Peyer's patch (tissue), 4 donors: ENCODE data around the gene ADM2.

Experiments
- POLR2A ChIP-seq, 2 donors: fragments of 450-650 bp; IDR thresholded peaks; one replicate each; pipeline ENCODE4 v1.5.1; 2017; ENCODE audit warnings: antibody characterized with exemption in 2 of 2, mild to moderate bottlenecking in 2 of 2, moderate library complexity in 2 of 2
- TF ChIP-seq, protein P1 (sequence below), 6 experiments: fragments of 450-650 bp in 4 of 6; fragments of 200-600 bp in 2 of 6; sonication (generic) in 1 of 6; IDR thresholded peaks; one replicate each; pipeline ENCODE4 v1.5.1; 2017 to 2019; ENCODE audit warnings: antibody characterized with exemption in 6 of 6, mild to moderate bottlenecking in 3 of 6, moderate library complexity in 1 of 6

DNA sequence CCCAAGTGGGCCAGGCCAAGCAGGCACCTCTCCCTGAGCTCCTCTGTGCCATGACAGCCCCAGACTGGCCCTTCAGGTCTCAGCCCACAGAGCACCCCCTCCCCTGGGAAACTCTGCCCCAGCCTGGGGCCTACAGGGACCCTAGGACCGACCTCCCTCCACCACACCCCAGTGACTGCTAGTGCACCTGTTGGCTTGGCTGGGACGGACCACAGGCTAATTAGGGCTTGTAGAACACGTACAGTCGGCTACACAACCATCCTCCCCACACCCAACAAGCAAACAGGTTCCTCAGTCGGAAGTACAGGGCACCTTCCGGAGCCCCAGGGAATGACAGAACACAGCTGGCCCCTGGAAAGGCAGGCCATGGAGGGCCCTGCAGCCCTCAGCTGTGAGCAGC lies 10.9 kb upstream of the ADM2 start:
- TF ChIP-seq, protein P1, sequence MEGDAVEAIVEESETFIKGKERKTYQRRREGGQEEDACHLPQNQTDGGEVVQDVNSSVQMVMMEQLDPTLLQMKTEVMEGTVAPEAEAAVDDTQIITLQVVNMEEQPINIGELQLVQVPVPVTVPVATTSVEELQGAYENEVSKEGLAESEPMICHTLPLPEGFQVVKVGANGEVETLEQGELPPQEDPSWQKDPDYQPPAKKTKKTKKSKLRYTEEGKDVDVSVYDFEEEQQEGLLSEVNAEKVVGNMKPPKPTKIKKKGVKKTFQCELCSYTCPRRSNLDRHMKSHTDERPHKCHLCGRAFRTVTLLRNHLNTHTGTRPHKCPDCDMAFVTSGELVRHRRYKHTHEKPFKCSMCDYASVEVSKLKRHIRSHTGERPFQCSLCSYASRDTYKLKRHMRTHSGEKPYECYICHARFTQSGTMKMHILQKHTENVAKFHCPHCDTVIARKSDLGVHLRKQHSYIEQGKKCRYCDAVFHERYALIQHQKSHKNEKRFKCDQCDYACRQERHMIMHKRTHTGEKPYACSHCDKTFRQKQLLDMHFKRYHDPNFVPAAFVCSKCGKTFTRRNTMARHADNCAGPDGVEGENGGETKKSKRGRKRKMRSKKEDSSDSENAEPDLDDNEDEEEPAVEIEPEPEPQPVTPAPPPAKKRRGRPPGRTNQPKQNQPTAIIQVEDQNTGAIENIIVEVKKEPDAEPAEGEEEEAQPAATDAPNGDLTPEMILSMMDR (IDR thresholded peaks at IDR 0.05), result peak in 1 of 6 experiments; percentile 6
- TF ChIP-seq POLR2A (IDR thresholded peaks at IDR 0.05), result peak in 1 of 2 donors; percentile 11
